ENCODE data around the gene IQSEC3. TPM values are rescaled to one million over a fixed set of nuclear protein-coding genes. Genes with fewer than 3 reads are reported as not detected.

Gene IQSEC3
- polyA plus RNA-seq, 1 experiment = not detected

GRCh38 chr12:179131-179884 is 112.7 kb downstream of the IQSEC3 start:
- Histone ChIP-seq H3K27me3 (ENCODE audit: control insufficient read depth, insufficient read depth, low read length) (no peaks in the 10 kb centered on the region), H3K36me3 (ENCODE audit: control insufficient read depth, insufficient read depth, low read length) (no peaks in the 10 kb centered on the region), H3K4me3 (ENCODE audit: low read depth, low read length) (no peak overlapping the region)
- POLR2A ChIA-PET = no interaction called here
- TF ChIP-seq CTCF (IDR thresholded peaks at IDR 0.05; ENCODE audit: insufficient read depth, low read depth, low read length) = no peak
- no peak for DNase-seq (ENCODE audit: low read depth)
- CTCF ChIA-PET = interaction anchor here (2.5 kb wide), 1 partner anchor 10 kb away, joined by 13 read pairs; no protein-coding TSS in a partner anchor

GRCh38 chr12:179885-180284 is 113.3 kb downstream of the IQSEC3 start:
- H3K36me3 ChIP-seq (ENCODE audit: control insufficient read depth, insufficient read depth, low read length) = no peaks in the 10 kb centered on the region
- no peak for DNase-seq (ENCODE audit: low read depth)
- no peaks in the 10 kb centered on the region for H3K27me3 ChIP-seq (ENCODE audit: control insufficient read depth, insufficient read depth, low read length)
- no peak overlapping the region for H3K4me3 ChIP-seq (ENCODE audit: low read depth, low read length)
- TF ChIP-seq CTCF (IDR thresholded peaks at IDR 0.05; ENCODE audit: insufficient read depth, low read depth, low read length) = no peak
- ChIA-PET CTCF (interaction anchor here (2.5 kb wide), 1 partner anchor 9 kb away, joined by 13 read pairs; no protein-coding TSS in a partner anchor), POLR2A (no interaction called here)

- ChIA-PET CTCF (no interaction called here), POLR2A (no interaction called here)
- H3K36me3 ChIP-seq (ENCODE audit: control insufficient read depth, insufficient read depth, low read length) = no peaks in the 10 kb centered on the region
- no peak for TF ChIP-seq CTCF (IDR thresholded peaks at IDR 0.05; ENCODE audit: insufficient read depth, low read depth, low read length)
- no peak for DNase-seq (ENCODE audit: low read depth)
- H3K27me3 ChIP-seq (ENCODE audit: control insufficient read depth, insufficient read depth, low read length) = no peaks in the 10 kb centered on the region
- no peak overlapping the region for H3K4me3 ChIP-seq (ENCODE audit: low read depth, low read length)
These were observed 113.9 kb downstream of the IQSEC3 start for GRCh38 chr12:180445-180844.

GRCh38 chr12:181921-182320 is 115.4 kb downstream of the IQSEC3 start:
- no peaks in the 10 kb centered on the region for H3K27me3 ChIP-seq (ENCODE audit: control insufficient read depth, insufficient read depth, low read length)
- H3K4me3 ChIP-seq (ENCODE audit: low read depth, low read length) = no peak overlapping the region
- no peak for DNase-seq (ENCODE audit: low read depth)
- CTCF ChIA-PET = no interaction called here
- no peak for TF ChIP-seq CTCF (IDR thresholded peaks at IDR 0.05; ENCODE audit: insufficient read depth, low read depth, low read length)
- H3K36me3 ChIP-seq (ENCODE audit: control insufficient read depth, insufficient read depth, low read length) = no peaks in the 10 kb centered on the region
- POLR2A ChIA-PET = no interaction called here

GRCh38 chr12:182381-182892 is 115.9 kb downstream of the IQSEC3 start:
- no peaks in the 10 kb centered on the region for H3K27me3 ChIP-seq (ENCODE audit: control insufficient read depth, insufficient read depth, low read length)
- CTCF ChIA-PET = no interaction called here
- TF ChIP-seq CTCF (IDR thresholded peaks at IDR 0.05; ENCODE audit: insufficient read depth, low read depth, low read length) = no peak
- H3K4me3 ChIP-seq (ENCODE audit: low read depth, low read length) = no peak overlapping the region
- H3K36me3 ChIP-seq (ENCODE audit: control insufficient read depth, insufficient read depth, low read length) = no peaks in the 10 kb centered on the region
- DNase-seq (ENCODE audit: low read depth) = no peak
- POLR2A ChIA-PET = no interaction called here

All from BJ (cell line).